PC-9 (cell line): Measurements from ENCODE around the gene KCTD21.

Source experiments
- CTCF ChIP-seq: fragments of 200-600 bp; sonication (generic); conservative IDR thresholded peaks from 2 replicates; pipeline ENCODE4 v1.6.1; 2017; ENCODE audit warnings: mixed run types, antibody characterized with exemption, mild to moderate bottlenecking, moderate library complexity
- EZH2 ChIP-seq: fragments of 200-600 bp; sonication (generic); IDR thresholded peaks from 2 replicates; pipeline ENCODE4 v1.8.0; 2017; ENCODE audit warnings: antibody characterized with exemption, low read depth

GRCh38 chr11:78200061-78200460, 11.6 kb upstream of the KCTD21 start:
- TF ChIP-seq EZH2 (no peak), CTCF (no peak)
